Tibial nerve (tissue), 4 donors: ENCODE measurements around the gene TGFA.

ENCODE experiments used
- EP300 ChIP-seq, 2 donors: sonication (generic); formaldehyde crosslinking; IDR thresholded peaks; one replicate each; pipeline ENCODE4 v1.6.1; 2017; ENCODE audit warnings: antibody characterized with exemption in 2 of 2, mild to moderate bottlenecking in 1 of 2
- TF ChIP-seq, protein P1 (sequence below), 5 experiments: fragments of 200-600 bp in 3 of 5; fragments of 450-650 bp in 2 of 5; sonication (generic) in 3 of 5; IDR thresholded peaks; one replicate each; pipeline ENCODE4 v1.5.1; 2016 to 2019; ENCODE audit warnings: antibody characterized with exemption in 5 of 5, mild to moderate bottlenecking in 3 of 5, moderate library complexity in 2 of 5

DNA sequence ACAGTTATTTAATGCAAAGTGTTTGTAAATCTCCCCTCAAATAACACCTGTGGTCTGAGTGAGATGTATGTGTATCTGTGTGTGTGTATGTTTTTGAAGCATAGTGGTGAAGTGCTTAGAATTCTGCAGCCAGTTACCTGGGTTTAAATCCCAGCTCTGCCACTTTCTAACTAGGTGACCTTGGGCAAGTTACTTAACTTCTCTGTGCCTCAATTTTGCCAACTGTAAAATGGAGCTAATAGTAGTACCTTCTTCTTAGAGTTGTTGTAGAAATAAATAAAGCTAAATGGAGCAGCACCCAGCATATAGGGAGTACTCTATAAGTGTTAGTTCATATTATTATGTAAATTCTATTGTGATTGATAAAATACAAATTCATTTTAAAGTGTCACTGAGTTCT lies 48.9 kb downstream of the TGFA start:
- TF ChIP-seq, protein P1, sequence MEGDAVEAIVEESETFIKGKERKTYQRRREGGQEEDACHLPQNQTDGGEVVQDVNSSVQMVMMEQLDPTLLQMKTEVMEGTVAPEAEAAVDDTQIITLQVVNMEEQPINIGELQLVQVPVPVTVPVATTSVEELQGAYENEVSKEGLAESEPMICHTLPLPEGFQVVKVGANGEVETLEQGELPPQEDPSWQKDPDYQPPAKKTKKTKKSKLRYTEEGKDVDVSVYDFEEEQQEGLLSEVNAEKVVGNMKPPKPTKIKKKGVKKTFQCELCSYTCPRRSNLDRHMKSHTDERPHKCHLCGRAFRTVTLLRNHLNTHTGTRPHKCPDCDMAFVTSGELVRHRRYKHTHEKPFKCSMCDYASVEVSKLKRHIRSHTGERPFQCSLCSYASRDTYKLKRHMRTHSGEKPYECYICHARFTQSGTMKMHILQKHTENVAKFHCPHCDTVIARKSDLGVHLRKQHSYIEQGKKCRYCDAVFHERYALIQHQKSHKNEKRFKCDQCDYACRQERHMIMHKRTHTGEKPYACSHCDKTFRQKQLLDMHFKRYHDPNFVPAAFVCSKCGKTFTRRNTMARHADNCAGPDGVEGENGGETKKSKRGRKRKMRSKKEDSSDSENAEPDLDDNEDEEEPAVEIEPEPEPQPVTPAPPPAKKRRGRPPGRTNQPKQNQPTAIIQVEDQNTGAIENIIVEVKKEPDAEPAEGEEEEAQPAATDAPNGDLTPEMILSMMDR (IDR thresholded peaks at IDR 0.05): no peak
- TF ChIP-seq EP300 (IDR thresholded peaks at IDR 0.05): no peak
